ENCODE measurements around the gene HHAT. TPM values are rescaled to one million over a fixed set of nuclear protein-coding genes. Genes with fewer than 3 reads are reported as not detected.
"Not testable (repeated sequence)": the region's sequence is repeated elsewhere in the genome, so short reads cannot be mapped to it uniquely, and the experiment has no call there.

Gene HHAT
- total RNA-seq, 1 donor from 2014 or later, result 2.9 TPM

- no peak overlapping the region for H3K4me3 ChIP-seq (ENCODE audit: low read depth, low read length)
- DNase-seq (ENCODE audit: low read depth) (peak; percentile 59), FAIRE-seq (no peak)
- H3K36me3 ChIP-seq (ENCODE audit: control insufficient read depth, insufficient read depth, low read length), result no peaks in the 10 kb centered on the region
- H3K27me3 ChIP-seq (ENCODE audit: control insufficient read depth, insufficient read depth, low read length), result no peaks in the 10 kb centered on the region
- no peak for TF ChIP-seq CTCF (IDR thresholded peaks at IDR 0.05; ENCODE audit: insufficient read depth, low read length, severe bottlenecking)
These were observed 18.4 kb downstream of the HHAT start for GRCh38 chr1:210347112-210347511.

- H3K27me3 ChIP-seq (ENCODE audit: control insufficient read depth, insufficient read depth, low read length), result no peaks in the 10 kb centered on the region
- no peak for DNase-seq (ENCODE audit: low read depth)
These were observed 22.8 kb downstream of the HHAT start for GRCh38 chr1:210351496-210351895.

GRCh38 chr1:210352575-210352974 is 23.9 kb downstream of the HHAT start:
- no peaks in the 10 kb centered on the region for H3K27me3 ChIP-seq (ENCODE audit: control insufficient read depth, insufficient read depth, low read length)
- FAIRE-seq (no peak), DNase-seq (ENCODE audit: low read depth) (no peak)
- no peaks in the 10 kb centered on the region for H3K36me3 ChIP-seq (ENCODE audit: control insufficient read depth, insufficient read depth, low read length)
- H3K4me3 ChIP-seq (ENCODE audit: low read depth, low read length), result no peak overlapping the region
- TF ChIP-seq CTCF (IDR thresholded peaks at IDR 0.05; ENCODE audit: insufficient read depth, low read length, severe bottlenecking), result no peak

More at GRCh38 chr1:210351496-210351895, 22.8 kb downstream of the HHAT start:
- TF ChIP-seq CTCF (IDR thresholded peaks at IDR 0.05; ENCODE audit: insufficient read depth, low read length, severe bottlenecking), result no peak
- FAIRE-seq, result no peak
- Histone ChIP-seq H3K4me3 (ENCODE audit: low read depth, low read length) (no peak overlapping the region), H3K36me3 (ENCODE audit: control insufficient read depth, insufficient read depth, low read length) (no peaks in the 10 kb centered on the region)

- not testable (repeated sequence) for DNase-seq (ENCODE audit: low read depth); H3K36me3 ChIP-seq (ENCODE audit: control insufficient read depth, insufficient read depth, low read length); H3K4me3 ChIP-seq (ENCODE audit: low read depth, low read length); H3K27me3 ChIP-seq (ENCODE audit: control insufficient read depth, insufficient read depth, low read length); FAIRE-seq
These were observed 25.6 kb downstream of the HHAT start for GRCh38 chr1:210354305-210354704.

- FAIRE-seq, result no peak
These were observed 29.9 kb downstream of the HHAT start for GRCh38 chr1:210358626-210359025.

GRCh38 chr1:210359255-210359654 is 30.6 kb downstream of the HHAT start:
- no peak overlapping the region for H3K4me3 ChIP-seq (ENCODE audit: low read depth, low read length)
- no peak for DNase-seq (ENCODE audit: low read depth)
- no peak for TF ChIP-seq CTCF (IDR thresholded peaks at IDR 0.05; ENCODE audit: insufficient read depth, low read length, severe bottlenecking)
- FAIRE-seq, result no peak
- peaks cover 1% of the 10 kb centered on the region for H3K27me3 ChIP-seq (ENCODE audit: control insufficient read depth, insufficient read depth, low read length)
- H3K36me3 ChIP-seq (ENCODE audit: control insufficient read depth, insufficient read depth, low read length), result no peaks in the 10 kb centered on the region

More at GRCh38 chr1:210358626-210359025, 29.9 kb downstream of the HHAT start:
- DNase-seq (ENCODE audit: low read depth), result no peak
- Histone ChIP-seq H3K36me3 (ENCODE audit: control insufficient read depth, insufficient read depth, low read length) (no peaks in the 10 kb centered on the region), H3K27me3 (ENCODE audit: control insufficient read depth, insufficient read depth, low read length) (peaks cover 1% of the 10 kb centered on the region), H3K4me3 (ENCODE audit: low read depth, low read length) (no peak overlapping the region)
- TF ChIP-seq CTCF (IDR thresholded peaks at IDR 0.05; ENCODE audit: insufficient read depth, low read length, severe bottlenecking), result no peak

Measured in bronchial epithelial cell (primary cell).